Neural cell (in vitro differentiated cells): ENCODE data around the gene KIF13A.

Source experiments
- CTCF ChIP-seq: fragments of 450-650 bp; IDR thresholded peaks from 2 replicates; pipeline ENCODE4 v1.5.1; 2014; ENCODE audit warnings: antibody characterized with exemption, mild to moderate bottlenecking, moderate library complexity; ENCODE audit not compliant: poor library complexity, severe bottlenecking
- EZH2 ChIP-seq: fragments of 200-600, 300-800 bp; shearing (Covaris generic), sonication (generic); IDR thresholded peaks from 2 replicates; pipeline ENCODE4 v1.6.1; 2014; ENCODE audit warnings: antibody characterized with exemption, low read length, borderline replicate concordance, mild to moderate bottlenecking; ENCODE audit not compliant: insufficient read depth, poor library complexity, severe bottlenecking

GRCh38 chr6:17816921-17817611 lies 170.4 kb downstream of the KIF13A start:
- no peak for TF ChIP-seq EZH2
- TF ChIP-seq CTCF = no peak
